Spinal cord (tissue), 10 donors: ENCODE results near the gene ANKRD11. TPM values are rescaled to one million over a fixed set of nuclear protein-coding genes. Genes with fewer than 3 reads are reported as not detected.

ENCODE experiments used
- DNase-seq, 6 donors: peaks; one replicate each; pipeline versions ENCODE4 v3.0.0 to v3.0.0-alpha.2; 2013 to 2015; ENCODE audit warnings: low spot score in 6 of 6, low read depth in 4 of 6
- H3K27ac ChIP-seq: one replicate; pipeline ENCODE4 v1.5.1; 2013; ENCODE audit warnings: low read depth, low read length, control low read depth
- H3K27me3 ChIP-seq: one replicate; pipeline ENCODE4 v1.6.1; 2013; ENCODE audit warnings: low read length; ENCODE audit not compliant: control insufficient read depth, insufficient read depth
- H3K36me3 ChIP-seq: one replicate; pipeline ENCODE4 v1.6.1; 2013; ENCODE audit warnings: low read length; ENCODE audit not compliant: control insufficient read depth, insufficient read depth
- H3K4me1 ChIP-seq: one replicate; pipeline ENCODE4 v1.6.1; 2013; ENCODE audit warnings: low read length; ENCODE audit not compliant: control insufficient read depth, insufficient read depth
- H3K4me3 ChIP-seq: one replicate; pipeline ENCODE4 v1.5.1; 2013; ENCODE audit warnings: low read depth, low read length, control low read depth
- H3K9me3 ChIP-seq: one replicate; pipeline ENCODE4 v1.6.1; 2013; ENCODE audit warnings: low read length; ENCODE audit not compliant: control insufficient read depth, insufficient read depth
- WGBS: methylation state at CpG from one replicate; pipeline ENCODE4 v1.1.5; 2013; ENCODE audit warnings: missing lambda C conversion rate; ENCODE audit not compliant: insufficient coverage; 5-methylcytosine and 5-hydroxymethylcytosine counted together
- polyA plus RNA-seq, 2 donors: library from polyadenylated mRNA; unstranded; fragments of 120-200 nt; gene quantifications; one replicate each; pipeline ENCODE4 v1.2.1, GENCODE V29; 2013; ENCODE audit not compliant: insufficient read length in 2 of 2
- total RNA-seq, 2 donors: library from RNA; depleted of rRNA in 1 of 2; stranded (reverse); fragments of 120-200 nt in 1 of 2; fragments of >200 nt in 1 of 2; gene quantifications; one replicate each; pipeline versions ENCODE4 v1.2.3 to v1.2.4, GENCODE V29; 2013 to 2014
- donor health status: healthy.

ANKRD11 gene
- total and polyA plus RNA-seq, 4 donors = 38.2 to 104 (median 73.5) TPM

- H3K4me1 ChIP-seq = peaks cover 54% of the 10 kb centered on the region
- H3K4me3 ChIP-seq = no peak overlapping the region
- no peak overlapping the region for H3K27ac ChIP-seq
- WGBS = 59% methylated on average over 26 of the region's 27 CpGs
- peaks cover 76% of the 10 kb centered on the region for H3K36me3 ChIP-seq
- no peaks in the 10 kb centered on the region for H3K9me3 ChIP-seq
- peak in 1 of 6 donors; percentile 31 for DNase-seq
- H3K27me3 ChIP-seq = no peaks in the 10 kb centered on the region
Measured at GRCh38 chr16:89297156-89297874, 193.0 kb downstream of the ANKRD11 start.

DNA sequence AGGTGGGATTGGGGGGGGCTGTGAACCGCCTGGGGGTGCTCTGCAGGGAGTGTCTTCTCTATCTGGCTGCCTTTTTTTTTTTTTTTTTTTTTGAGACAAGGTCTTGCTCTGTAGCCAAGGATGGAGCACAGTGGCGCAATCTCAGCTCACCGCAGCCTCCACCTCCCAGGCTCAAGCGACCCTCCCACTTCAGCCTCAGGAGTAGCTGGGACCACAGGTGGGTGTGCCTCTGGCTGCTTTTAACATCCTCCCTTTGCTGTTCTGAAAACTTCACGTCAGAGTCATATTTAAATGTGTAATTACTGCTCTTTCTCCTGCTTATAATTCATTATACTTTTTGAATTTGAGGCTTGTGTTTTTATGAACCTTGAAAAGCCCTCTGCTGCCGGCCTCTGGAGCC, 194.4 kb downstream of the ANKRD11 start:
- 95% methylated on average over 3 of the region's 6 CpGs for WGBS

GRCh38 chr16:89295071-89295900, 195.1 kb downstream of the ANKRD11 start:
- no peaks in the 10 kb centered on the region for H3K9me3 ChIP-seq
- 90% methylated on average over 17 of the region's 24 CpGs for WGBS
- no peak for DNase-seq
- no peak overlapping the region for H3K27ac ChIP-seq
- H3K4me3 ChIP-seq = no peak overlapping the region
- H3K27me3 ChIP-seq = no peaks in the 10 kb centered on the region
- peaks cover 34% of the 10 kb centered on the region for H3K4me1 ChIP-seq
- peaks cover 70% of the 10 kb centered on the region for H3K36me3 ChIP-seq

More for the DNA sequence above, 194.4 kb downstream of the ANKRD11 start:
- Histone ChIP-seq H3K4me1 (peaks cover 40% of the 10 kb centered on the region), H3K36me3 (peaks cover 70% of the 10 kb centered on the region), H3K4me3 (no peak overlapping the region), H3K9me3 (no peaks in the 10 kb centered on the region), H3K27ac (no peak overlapping the region), H3K27me3 (no peaks in the 10 kb centered on the region)
- DNase-seq = no peak

- Histone ChIP-seq H3K9me3 (no peaks in the 10 kb centered on the region), H3K36me3 (peaks cover 70% of the 10 kb centered on the region), H3K4me3 (no peak overlapping the region), H3K4me1 (peaks cover 31% of the 10 kb centered on the region), H3K27me3 (no peaks in the 10 kb centered on the region), H3K27ac (no peak overlapping the region)
- WGBS = 82% methylated on average over 11 of the region's 13 CpGs
- DNase-seq = no peak
Measured at GRCh38 chr16:89294486-89294885, 195.9 kb downstream of the ANKRD11 start.

GRCh38 chr16:89293276-89294143, 196.9 kb downstream of the ANKRD11 start:
- WGBS = 68% methylated on average over 28 of the region's 28 CpGs
- Histone ChIP-seq H3K4me1 (peaks cover 31% of the 10 kb centered on the region), H3K36me3 (peaks cover 70% of the 10 kb centered on the region), H3K27ac (no peak overlapping the region), H3K4me3 (no peak overlapping the region), H3K27me3 (no peaks in the 10 kb centered on the region), H3K9me3 (no peaks in the 10 kb centered on the region)
- no peak for DNase-seq

DNA sequence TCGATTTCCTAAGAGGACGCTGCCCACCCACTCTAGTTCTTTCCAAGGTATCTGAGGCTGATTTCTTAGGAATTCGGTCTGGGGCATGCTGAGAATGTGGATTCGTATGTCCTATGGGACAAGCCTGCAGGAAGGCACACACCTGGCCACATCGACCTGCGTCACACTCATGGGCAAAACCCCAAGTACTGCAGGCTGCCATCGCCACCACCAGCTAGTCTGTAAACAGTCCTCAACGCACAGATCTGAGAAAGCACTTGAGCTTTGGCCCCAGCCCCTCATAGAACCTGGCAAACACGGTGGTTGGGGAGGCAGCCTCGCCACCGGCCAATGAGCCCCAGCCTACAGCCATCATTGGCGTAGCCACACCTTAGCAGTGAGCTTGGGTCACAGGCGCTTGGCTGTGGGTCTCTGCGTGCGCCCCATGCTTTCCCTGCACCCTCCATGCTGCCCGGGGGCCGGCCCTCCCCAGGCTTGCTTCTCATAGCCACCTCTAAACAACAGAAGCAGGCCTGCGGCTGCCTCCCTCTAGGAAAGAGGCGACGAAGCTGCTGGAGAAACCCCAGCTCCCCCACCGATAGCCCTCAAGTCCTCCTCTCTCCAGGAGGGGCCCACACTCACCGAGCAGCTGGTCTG, 197.8 kb downstream of the ANKRD11 start:
- no peak for DNase-seq
- H3K36me3 ChIP-seq = peaks cover 71% of the 10 kb centered on the region
- H3K4me1 ChIP-seq = peaks cover 28% of the 10 kb centered on the region
- H3K27me3 ChIP-seq = no peaks in the 10 kb centered on the region
- no peak overlapping the region for H3K27ac ChIP-seq
- WGBS = 89% methylated on average over 20 of the region's 22 CpGs
- H3K4me3 ChIP-seq = no peak overlapping the region
- no peaks in the 10 kb centered on the region for H3K9me3 ChIP-seq

DNA sequence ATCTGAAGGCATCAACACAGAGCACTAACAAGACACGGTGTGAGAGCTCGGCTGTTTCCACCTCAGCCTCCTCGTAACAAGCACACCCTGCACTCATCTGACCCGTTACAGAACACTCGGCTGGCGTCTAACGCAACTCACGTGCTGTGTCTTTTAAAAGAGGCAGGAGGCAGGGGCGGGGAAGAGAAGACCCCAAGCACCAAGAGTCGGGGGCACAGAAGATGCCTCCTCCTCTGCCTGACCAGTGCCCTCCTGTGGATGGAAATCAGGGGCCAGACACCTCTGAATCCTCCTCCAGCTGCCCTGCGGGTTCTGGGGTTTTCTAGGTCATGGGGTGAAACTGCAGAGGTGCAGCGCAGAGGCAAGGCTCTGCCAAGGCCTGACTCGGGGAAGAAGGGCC, 198.6 kb downstream of the ANKRD11 start:
- H3K36me3 ChIP-seq = peaks cover 76% of the 10 kb centered on the region
- no peaks in the 10 kb centered on the region for H3K9me3 ChIP-seq
- 72% methylated on average over 9 of the region's 13 CpGs for WGBS
- H3K4me3 ChIP-seq = no peak overlapping the region
- H3K27ac ChIP-seq = no peak overlapping the region
- H3K4me1 ChIP-seq = peaks cover 28% of the 10 kb centered on the region
- no peaks in the 10 kb centered on the region for H3K27me3 ChIP-seq
- DNase-seq = no peak

DNA sequence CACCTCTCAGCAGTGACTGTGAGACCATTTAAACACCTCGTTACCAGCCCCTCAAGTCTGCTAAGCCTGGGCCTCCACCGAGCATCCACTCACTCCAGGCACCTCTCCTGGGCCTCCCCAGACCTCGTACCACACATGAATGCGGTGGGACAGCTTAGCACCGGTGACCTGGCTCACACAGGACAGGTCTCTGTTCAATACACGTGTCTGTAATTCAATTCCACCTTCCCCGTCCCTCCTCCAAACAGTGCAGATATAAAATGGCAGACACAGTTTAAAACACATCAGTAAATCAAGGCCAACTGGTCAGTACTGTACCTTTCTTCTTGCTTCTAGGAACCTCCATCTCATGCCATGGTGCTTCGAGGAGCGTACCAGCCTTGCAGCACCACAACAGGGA, 199.0 kb downstream of the ANKRD11 start:
- no peak overlapping the region for H3K27ac ChIP-seq
- peaks cover 28% of the 10 kb centered on the region for H3K4me1 ChIP-seq
- DNase-seq = no peak
- no peaks in the 10 kb centered on the region for H3K27me3 ChIP-seq
- 54% methylated on average over 9 of the region's 9 CpGs for WGBS
- no peaks in the 10 kb centered on the region for H3K9me3 ChIP-seq
- H3K4me3 ChIP-seq = no peak overlapping the region
- H3K36me3 ChIP-seq = peaks cover 76% of the 10 kb centered on the region

GRCh38 chr16:89290887-89291286, 199.5 kb downstream of the ANKRD11 start:
- H3K4me3 ChIP-seq = no peak overlapping the region
- peaks cover 81% of the 10 kb centered on the region for H3K36me3 ChIP-seq
- DNase-seq = no peak
- WGBS = 69% methylated on average over 7 of the region's 17 CpGs
- no peak overlapping the region for H3K27ac ChIP-seq
- no peaks in the 10 kb centered on the region for H3K9me3 ChIP-seq
- H3K4me1 ChIP-seq = peaks cover 28% of the 10 kb centered on the region
- H3K27me3 ChIP-seq = no peaks in the 10 kb centered on the region
